Lower leg skin (tissue), 4 donors: ENCODE results near the gene PPP1R1B. TPM values are rescaled to one million over a fixed set of nuclear protein-coding genes. Genes with fewer than 3 reads are reported as not detected.

ENCODE experiments used
- DNase-seq, 2 donors: peaks; one replicate each; pipeline ENCODE4 v3.0.0-alpha.2; 2019; ENCODE audit warnings: low spot score in 2 of 2
- H3K4me3 ChIP-seq: fragments of 200-600 bp; sonication (generic); 2 replicates; pipeline ENCODE4 v1.5.1; 2017; ENCODE audit warnings: mild to moderate bottlenecking, low read depth; ENCODE audit not compliant: poor library complexity, severe bottlenecking
- POLR2A ChIP-seq, 2 donors: fragments of 450-650 bp; IDR thresholded peaks; one replicate each; pipeline ENCODE4 v1.6.1; 2016 to 2017; ENCODE audit warnings: antibody characterized with exemption in 2 of 2, mild to moderate bottlenecking in 1 of 2, moderate library complexity in 1 of 2
- WGBS, 2 donors: methylation state at CpG; one replicate each; pipeline ENCODE4 v1.1.5; 2018; 5-methylcytosine and 5-hydroxymethylcytosine counted together
- intact Hi-C: fragments of 100-400 bp; cut with DNase I; formaldehyde crosslinking; loops from one replicate; pipeline ENCODE4 v1.15.0; 2023; ENCODE audit warnings: low total_unique reads
- total RNA-seq, 4 donors: library from RNA; depleted of rRNA; stranded (reverse); fragments of >200 nt; gene quantifications; one replicate each; pipeline ENCODE4 v1.1.0, GENCODE V29; 2016
- TF ChIP-seq, protein P1 (sequence below), 3 donors: fragments of 450-650 bp; IDR thresholded peaks; one replicate each; pipeline ENCODE4 v1.5.1; 2016; ENCODE audit warnings: antibody characterized with exemption in 3 of 3, mild to moderate bottlenecking in 3 of 3, moderate library complexity in 2 of 3

PPP1R1B gene
- total RNA-seq, 4 donors from 2014 or later = 18.5 to 102 (median 51.8) TPM

DNA sequence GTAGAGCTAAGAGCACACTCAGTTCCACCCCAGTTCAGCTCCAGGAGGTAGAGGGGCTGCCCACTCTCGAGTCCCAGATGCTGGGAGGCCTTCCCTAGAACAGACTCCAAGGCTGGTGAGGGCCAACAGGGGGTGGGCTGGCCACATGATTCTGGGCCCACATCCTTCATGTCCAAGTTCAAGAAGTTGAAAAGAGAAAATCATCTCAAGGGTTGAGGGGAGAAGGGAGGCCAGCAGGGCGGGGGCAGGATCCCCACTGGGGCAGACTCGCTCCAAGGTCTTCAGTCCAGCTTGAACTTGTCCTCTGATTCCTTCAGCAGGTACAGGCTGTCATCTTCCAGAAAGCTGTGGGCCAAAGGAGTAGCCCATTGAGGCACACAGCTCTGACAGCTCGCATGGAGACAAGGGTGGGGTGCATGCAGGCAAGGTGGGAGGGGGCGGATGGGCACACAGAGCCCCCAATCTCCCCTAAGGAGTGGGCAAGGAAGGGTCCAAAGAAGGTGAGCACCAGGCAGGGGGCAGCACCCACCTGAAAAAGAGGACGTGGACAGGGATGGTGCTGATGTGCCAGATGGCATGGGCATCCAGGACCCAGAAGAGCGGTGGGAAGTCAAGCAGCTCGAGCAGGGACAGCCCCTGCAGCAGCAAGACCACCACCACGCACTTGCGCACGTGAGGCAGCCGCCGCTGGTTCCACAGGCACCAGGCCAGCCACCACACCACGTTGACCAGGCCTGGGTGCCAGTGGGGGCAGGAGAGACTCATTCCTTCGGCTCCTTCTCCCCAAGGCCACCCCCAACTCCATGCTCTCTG, 46.0 kb downstream of the PPP1R1B start:
- no peak overlapping the region for H3K4me3 ChIP-seq
- DNase-seq = no peak
- no peak for TF ChIP-seq POLR2A (IDR thresholded peaks at IDR 0.05)
- TF ChIP-seq, protein P1, sequence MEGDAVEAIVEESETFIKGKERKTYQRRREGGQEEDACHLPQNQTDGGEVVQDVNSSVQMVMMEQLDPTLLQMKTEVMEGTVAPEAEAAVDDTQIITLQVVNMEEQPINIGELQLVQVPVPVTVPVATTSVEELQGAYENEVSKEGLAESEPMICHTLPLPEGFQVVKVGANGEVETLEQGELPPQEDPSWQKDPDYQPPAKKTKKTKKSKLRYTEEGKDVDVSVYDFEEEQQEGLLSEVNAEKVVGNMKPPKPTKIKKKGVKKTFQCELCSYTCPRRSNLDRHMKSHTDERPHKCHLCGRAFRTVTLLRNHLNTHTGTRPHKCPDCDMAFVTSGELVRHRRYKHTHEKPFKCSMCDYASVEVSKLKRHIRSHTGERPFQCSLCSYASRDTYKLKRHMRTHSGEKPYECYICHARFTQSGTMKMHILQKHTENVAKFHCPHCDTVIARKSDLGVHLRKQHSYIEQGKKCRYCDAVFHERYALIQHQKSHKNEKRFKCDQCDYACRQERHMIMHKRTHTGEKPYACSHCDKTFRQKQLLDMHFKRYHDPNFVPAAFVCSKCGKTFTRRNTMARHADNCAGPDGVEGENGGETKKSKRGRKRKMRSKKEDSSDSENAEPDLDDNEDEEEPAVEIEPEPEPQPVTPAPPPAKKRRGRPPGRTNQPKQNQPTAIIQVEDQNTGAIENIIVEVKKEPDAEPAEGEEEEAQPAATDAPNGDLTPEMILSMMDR (IDR thresholded peaks at IDR 0.05) = no peak
- WGBS, 2 donors = 82 to 83% methylated on average over 15 of the region's 15 CpGs
- intact Hi-C loops = no loop called here

- TF ChIP-seq, protein P1 (IDR thresholded peaks at IDR 0.05) = no peak
- TF ChIP-seq POLR2A (IDR thresholded peaks at IDR 0.05) = no peak
- no peak overlapping the region for H3K4me3 ChIP-seq
- DNase-seq = no peak
- intact Hi-C loops = no loop called here
- WGBS, 2 donors = 79 to 84% methylated on average over 13 of the region's 13 CpGs
Observed at GRCh38 chr17:39673335-39674081, 46.8 kb downstream of the PPP1R1B start.

DNA sequence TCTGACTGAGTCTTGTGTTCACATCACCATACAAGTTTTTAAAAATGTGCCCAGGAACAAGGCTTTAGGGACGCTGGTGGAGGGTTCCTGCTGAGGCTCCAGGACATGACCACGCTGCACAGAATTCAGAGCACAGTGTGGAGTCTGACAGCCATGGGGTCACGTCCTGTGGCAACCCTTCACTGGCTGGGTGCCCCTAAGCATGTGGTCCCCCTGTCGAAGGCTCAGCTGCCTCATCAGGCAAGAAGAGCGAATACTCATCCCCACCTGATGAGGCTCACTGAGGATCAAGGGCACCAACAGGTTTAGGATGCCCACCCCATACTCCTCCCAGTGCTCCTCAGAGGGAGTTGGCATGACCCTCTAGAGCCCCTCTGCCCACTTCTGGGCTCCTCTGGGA, 47.4 kb downstream of the PPP1R1B start:
- no peak for DNase-seq
- H3K4me3 ChIP-seq = no peak overlapping the region
- intact Hi-C loops = no loop called here
- WGBS, 2 donors = 78 to 84% methylated on average over 5 of the region's 5 CpGs
- TF ChIP-seq POLR2A (IDR thresholded peaks at IDR 0.05) = no peak
- TF ChIP-seq, protein P1 (IDR thresholded peaks at IDR 0.05) = no peak

DNA sequence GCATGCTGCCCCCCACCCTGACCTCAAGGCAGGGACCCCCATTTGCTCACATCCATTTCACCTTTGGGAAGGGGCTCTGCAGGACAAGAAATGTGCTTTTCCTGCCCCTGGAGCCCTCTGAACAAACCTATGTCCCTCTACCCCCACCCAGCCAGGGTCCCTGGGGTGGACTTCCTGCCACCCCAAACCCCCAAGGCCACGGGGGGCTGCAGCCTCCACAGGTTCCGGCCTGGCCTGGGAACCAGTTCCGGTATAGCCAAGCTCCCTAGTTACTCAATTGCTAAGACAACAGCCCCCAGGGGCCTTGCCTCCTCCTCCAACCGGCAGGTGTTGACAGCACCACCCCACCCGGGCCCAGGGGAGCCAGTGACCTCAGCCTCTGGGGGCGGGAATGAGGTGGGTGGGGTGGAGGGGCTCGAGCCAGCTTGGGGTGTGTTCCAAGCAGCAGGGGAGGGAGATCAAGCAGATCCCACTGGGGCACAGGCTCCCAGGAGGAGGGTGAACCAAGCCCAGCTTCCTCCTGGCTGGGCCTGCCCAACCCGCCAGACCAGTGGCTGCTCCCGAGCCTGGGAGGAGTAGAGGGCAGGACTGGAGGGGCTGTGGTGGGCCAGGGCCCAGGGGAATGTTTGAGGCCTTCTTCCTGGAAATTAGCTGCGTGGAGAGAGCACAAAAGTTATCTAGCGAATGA, 48.1 kb downstream of the PPP1R1B start:
- WGBS, 2 donors = 32 to 34% methylated on average over 9 to 10 of the region's 11 CpGs
- DNase-seq = no peak
- intact Hi-C loops = no loop called here
- H3K4me3 ChIP-seq = no peak overlapping the region
- TF ChIP-seq, protein P1 (IDR thresholded peaks at IDR 0.05) = no peak
- TF ChIP-seq POLR2A (IDR thresholded peaks at IDR 0.05) = no peak

DNA sequence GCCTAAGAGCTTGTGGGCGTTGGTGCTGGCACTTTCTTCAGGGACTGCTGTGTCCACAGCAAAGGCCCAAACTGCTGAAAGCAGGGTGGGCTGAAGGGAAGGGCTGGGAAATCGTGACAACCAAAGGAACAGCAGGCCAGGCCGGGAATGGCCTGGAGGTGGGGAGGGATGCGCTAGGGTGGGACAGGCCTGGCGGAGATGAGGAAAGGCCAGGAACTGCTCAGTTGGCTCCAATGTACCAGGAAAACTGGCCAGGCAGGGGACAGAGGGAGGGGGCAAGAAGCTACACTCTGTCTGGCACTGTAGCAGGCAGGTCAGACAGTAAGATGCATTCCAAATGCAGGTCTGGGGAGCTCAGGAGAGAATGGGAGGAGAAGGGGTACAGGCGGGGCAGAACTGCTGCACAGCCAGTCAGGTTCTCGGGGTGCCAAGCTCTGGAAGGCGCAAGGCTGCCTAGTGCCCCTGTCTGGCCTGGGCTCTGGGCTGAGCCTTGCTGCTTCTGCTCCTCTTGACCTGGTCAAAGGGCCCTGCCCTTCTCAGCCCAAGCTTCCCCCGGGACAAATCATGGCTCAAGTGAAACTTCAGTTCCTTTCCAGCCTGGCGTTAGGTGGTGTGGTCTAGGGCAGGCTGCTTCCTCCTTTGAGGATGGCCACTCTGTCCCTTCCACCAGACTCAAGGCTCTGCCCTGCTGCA, 48.8 kb downstream of the PPP1R1B start:
- 55 to 56% methylated on average over 9 to 10 of the region's 10 CpGs for WGBS, 2 donors
- intact Hi-C loops = no loop called here
- no peak for DNase-seq
- no peak overlapping the region for H3K4me3 ChIP-seq
- TF ChIP-seq POLR2A (IDR thresholded peaks at IDR 0.05) = no peak
- TF ChIP-seq, protein P1 (IDR thresholded peaks at IDR 0.05) = no peak
